H1 (cell line): Measurements from ENCODE around the gene KRTAP4-5.

Source experiments
- CTCF ChIP-seq, 3 experiments: IDR thresholded peaks; 1 replicate in 2 of 3; 2 replicates in 1 of 3; pipeline versions ENCODE4 v1.5.1 to v1.6.1; 2011; ENCODE audit warnings: low read length in 3 of 3, mild to moderate bottlenecking in 3 of 3, inconsistent platforms in 2 of 3, low read depth in 1 of 3, moderate library complexity in 1 of 3; ENCODE audit not compliant: insufficient read depth in 1 of 3; ENCODE audit errors: control extremely low read depth in 1 of 3
- EP300 ChIP-seq, 2 experiments: IDR thresholded peaks; 1 replicate in 1 of 2; 2 replicates in 1 of 2; pipeline ENCODE4 v1.6.1; 2011 to 2012; ENCODE audit warnings: low read depth in 2 of 2, low read length in 2 of 2, mild to moderate bottlenecking in 2 of 2, borderline replicate concordance in 1 of 2, inconsistent platforms in 1 of 2, moderate library complexity in 1 of 2
- MAX ChIP-seq: IDR thresholded peaks from 2 replicates; pipeline ENCODE4 v1.6.1; 2012; ENCODE audit warnings: inconsistent platforms
- NANOG ChIP-seq: IDR thresholded peaks from 2 replicates; pipeline ENCODE4 v1.6.1; 2011; ENCODE audit warnings: low read length, low read depth, mild to moderate bottlenecking, inconsistent platforms; ENCODE audit not compliant: insufficient read depth, poor library complexity, severe bottlenecking
- RBBP5 ChIP-seq: IDR thresholded peaks from 2 replicates; pipeline ENCODE4 v1.7.1; 2012; ENCODE audit warnings: low read depth, mild to moderate bottlenecking, inconsistent platforms, low read length, moderate library complexity, borderline replicate concordance
- SRF ChIP-seq: IDR thresholded peaks from 2 replicates; pipeline ENCODE4 v1.6.1; 2011; ENCODE audit warnings: mild to moderate bottlenecking, low read depth, low read length, moderate library complexity

- TF ChIP-seq MAX (no peak), CTCF (IDR thresholded peaks at IDR 0.05; ENCODE audit: control extremely low read depth in 1 of 3, insufficient read depth in 1 of 3, low read depth in 1 of 3, low read length in 3 of 3) (no peak), EP300 (IDR thresholded peaks at IDR 0.05; ENCODE audit: borderline replicate concordance in 1 of 2, low read depth in 2 of 2, low read length in 2 of 2) (no peak), NANOG (no peak), RBBP5 (no peak), SRF (no peak)
Observed at GRCh38 chr17:41185001-41185400, 35.4 kb upstream of the KRTAP4-5 start.
